ENCODE results near the gene CDKN3. TPM values are rescaled to one million over a fixed set of nuclear protein-coding genes. Genes with fewer than 3 reads are reported as not detected.
"Not testable (repeated sequence)": the region's sequence is repeated elsewhere in the genome, so short reads cannot be mapped to it uniquely, and the experiment has no call there.

The CDKN3 gene
- total RNA-seq, 2 donors from 2014 or later = 3.6 to 11.1 TPM

GRCh38 chr14:54377501-54377900 lies 19.3 kb upstream of the CDKN3 start:
- TF ChIP-seq CTCF (IDR thresholded peaks at IDR 0.05) = no peak
- H3K36me3 ChIP-seq = no peaks in the 10 kb centered on the region
- DNase-seq (ENCODE audit: low spot score) = no peak
- no peaks in the 10 kb centered on the region for H3K9me3 ChIP-seq
- H3K4me3 ChIP-seq = no peak overlapping the region
- H3K27me3 ChIP-seq = no peaks in the 10 kb centered on the region
- H3K27ac ChIP-seq = no peak overlapping the region
- H3K4me1 ChIP-seq = no peaks in the 10 kb centered on the region

DNA sequence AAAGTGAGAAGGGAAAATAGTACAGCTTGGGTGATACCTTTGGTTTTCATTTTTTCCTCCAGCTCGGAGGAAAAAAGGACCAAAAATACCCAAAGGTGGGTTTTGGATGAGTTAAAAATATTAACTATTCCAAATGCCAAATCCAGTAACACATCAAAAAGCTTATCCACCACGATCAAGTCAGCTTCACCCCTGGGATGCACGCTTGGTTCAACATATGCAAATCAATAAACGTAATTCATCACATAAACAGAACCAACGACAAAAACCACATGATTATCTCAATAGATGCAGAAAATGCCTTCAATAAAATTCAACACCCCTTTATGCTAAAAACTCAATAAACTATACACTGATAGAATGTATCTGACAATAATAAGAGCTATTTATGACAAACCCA lies 17.9 kb upstream of the CDKN3 start:
- H3K4me3 ChIP-seq; DNase-seq (ENCODE audit: low spot score); H3K9me3 ChIP-seq; H3K4me1 ChIP-seq; H3K36me3 ChIP-seq; H3K27ac ChIP-seq; H3K27me3 ChIP-seq: not testable (repeated sequence)

- H3K27ac ChIP-seq; H3K27me3 ChIP-seq; H3K9me3 ChIP-seq; H3K36me3 ChIP-seq; H3K4me1 ChIP-seq; H3K4me3 ChIP-seq; DNase-seq (ENCODE audit: low spot score): not testable (repeated sequence)
These were observed 16.2 kb upstream of the CDKN3 start for GRCh38 chr14:54380558-54380957.

DNA sequence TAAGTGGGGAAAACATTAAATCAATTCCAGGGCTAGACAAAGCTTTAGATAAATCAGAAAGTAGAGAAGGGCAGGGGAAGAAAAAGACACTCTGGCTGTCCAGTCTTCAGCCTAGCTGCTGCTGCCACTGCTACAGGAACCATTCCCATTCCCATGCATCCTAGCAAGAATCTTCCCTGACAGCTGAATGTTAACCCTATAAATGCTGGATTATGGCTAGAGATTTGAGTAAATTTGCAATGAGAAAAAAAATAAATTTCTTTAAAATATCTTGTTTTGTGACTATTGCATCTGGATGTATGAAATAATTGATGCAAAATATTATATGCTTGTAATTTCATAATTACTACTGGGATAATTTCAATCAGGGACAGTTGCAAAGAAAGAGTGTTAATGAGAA lies 15.0 kb upstream of the CDKN3 start:
- Histone ChIP-seq H3K27ac (no peak overlapping the region), H3K4me1 (no peaks in the 10 kb centered on the region), H3K27me3 (no peaks in the 10 kb centered on the region), H3K9me3 (no peaks in the 10 kb centered on the region), H3K36me3 (no peaks in the 10 kb centered on the region), H3K4me3 (no peak overlapping the region)
- no peak for DNase-seq (ENCODE audit: low spot score)
- TF ChIP-seq CTCF (IDR thresholded peaks at IDR 0.05) = no peak

GRCh38 chr14:54383835-54384234 lies 13.0 kb upstream of the CDKN3 start:
- no peaks in the 10 kb centered on the region for H3K9me3 ChIP-seq
- H3K27me3 ChIP-seq = no peaks in the 10 kb centered on the region
- no peak overlapping the region for H3K4me3 ChIP-seq
- no peak for TF ChIP-seq CTCF (IDR thresholded peaks at IDR 0.05)
- no peaks in the 10 kb centered on the region for H3K36me3 ChIP-seq
- H3K27ac ChIP-seq = no peak overlapping the region
- no peaks in the 10 kb centered on the region for H3K4me1 ChIP-seq
- no peak for DNase-seq (ENCODE audit: low spot score)

DNA sequence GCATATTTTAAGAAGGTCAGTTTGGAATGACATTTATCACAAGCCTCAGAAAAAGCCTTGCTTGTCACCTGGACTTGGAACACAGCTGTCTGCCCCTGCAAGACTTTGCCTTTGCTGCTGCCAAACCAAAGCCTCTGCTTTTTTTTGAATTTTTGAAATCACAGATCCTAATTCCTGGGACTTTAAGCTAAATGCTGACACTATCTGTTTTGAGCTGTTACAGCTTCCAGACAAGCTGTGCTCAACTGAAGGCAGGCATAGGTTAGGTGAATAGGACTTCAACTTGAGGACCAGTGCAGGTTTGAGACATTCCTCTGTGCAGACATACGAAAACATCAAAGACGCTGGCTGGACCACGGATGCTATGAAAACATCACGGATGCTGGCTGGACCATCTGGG lies 11.3 kb upstream of the CDKN3 start:
- H3K27me3 ChIP-seq = no peaks in the 10 kb centered on the region
- H3K36me3 ChIP-seq = no peaks in the 10 kb centered on the region
- H3K27ac ChIP-seq = no peak overlapping the region
- TF ChIP-seq CTCF (IDR thresholded peaks at IDR 0.05) = no peak
- no peak for DNase-seq (ENCODE audit: low spot score)
- H3K9me3 ChIP-seq = no peaks in the 10 kb centered on the region
- H3K4me1 ChIP-seq = no peaks in the 10 kb centered on the region
- H3K4me3 ChIP-seq = no peak overlapping the region

DNA sequence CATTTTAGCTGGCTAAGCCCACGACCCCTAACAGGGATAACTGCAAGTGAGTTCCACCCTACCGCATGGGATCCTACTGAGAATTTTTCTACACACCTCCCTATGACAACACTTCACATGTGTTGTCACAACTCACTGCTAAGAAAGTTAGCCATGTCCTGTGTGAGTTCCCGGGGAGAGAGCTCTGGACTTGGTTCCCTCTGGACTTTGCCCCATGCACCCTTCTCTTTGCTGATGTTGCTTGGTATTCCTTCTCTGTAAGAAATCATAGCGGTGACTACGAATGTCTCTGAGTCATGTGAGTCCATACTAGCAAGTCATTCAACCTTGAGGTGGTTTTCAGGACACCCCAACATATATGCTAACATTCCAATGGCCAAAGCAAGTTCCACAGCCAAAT lies 9.5 kb upstream of the CDKN3 start:
- no peaks in the 10 kb centered on the region for H3K27me3 ChIP-seq
- no peaks in the 10 kb centered on the region for H3K36me3 ChIP-seq
- H3K4me3 ChIP-seq = no peak overlapping the region
- no peaks in the 10 kb centered on the region for H3K9me3 ChIP-seq
- H3K27ac ChIP-seq = no peak overlapping the region
- H3K4me1 ChIP-seq = no peaks in the 10 kb centered on the region
- no peak for TF ChIP-seq CTCF (IDR thresholded peaks at IDR 0.05)
- no peak for DNase-seq (ENCODE audit: low spot score)

Data from right atrium auricular region (tissue), 2 donors.